Endothelial cell of umbilical vein (primary cell): ENCODE data around the gene RNF112. TPM values are rescaled to one million over a fixed set of nuclear protein-coding genes. Genes with fewer than 3 reads are reported as not detected.

ENCODE experiments used
- BruUV-seq: library from RNA; stranded (reverse); fragments of 400-500 nt; replicated peaks from 2 replicates; lab custom pipeline; 2021; lab: Mats Ljungman, UMichigan
- CTCF ChIA-PET: fragments of 300-600, 350-600 bp; sonication (Branson Sonifier 250); formaldehyde crosslinking; loops from one replicate; lab custom pipeline; 2021; ENCODE audit warnings: antibody characterized with exemption, inconsistent platforms; lab: Charles Lee
- POLR2A ChIA-PET: fragments of 300-600, 350-600 bp; sonication (Branson Sonifier 250); formaldehyde crosslinking; loops from one replicate; lab custom pipeline; 2021; ENCODE audit warnings: antibody characterized with exemption, inconsistent platforms; lab: Charles Lee
- DNase-seq: peaks from one replicate; pipeline ENCODE4 v3.0.0-alpha.2; 2011; ENCODE audit warnings: low read depth, low spot score
- FAIRE-seq: peaks from 2 replicates; lab custom pipeline; 2011; peaks lifted over from hg19 to GRCh38; lab: Jason Lieb, UNC
- H2AFZ ChIP-seq: 2 replicates; pipeline ENCODE4 v1.6.0; 2012; ENCODE audit warnings: low read depth, low read length, control low read depth, inconsistent platforms
- H3K27ac ChIP-seq: 2 replicates; pipeline ENCODE4 v1.5.1; 2011; ENCODE audit warnings: low read depth, mild to moderate bottlenecking, control low read depth, low read length, moderate library complexity; ENCODE audit not compliant: insufficient read depth
- H3K27me3 ChIP-seq, 2 experiments: 2 replicates each; pipeline versions ENCODE4 v1.6.0 to v1.6.1; 2011; ENCODE audit warnings: low read length in 2 of 2, mixed read lengths in 1 of 2; ENCODE audit not compliant: control insufficient read depth in 2 of 2, insufficient read depth in 2 of 2
- H3K36me3 ChIP-seq, 2 experiments: 2 replicates in 1 of 2; 3 replicates in 1 of 2; pipeline ENCODE4 v1.5.1; 2011; ENCODE audit warnings: low read length in 2 of 2, mild to moderate bottlenecking in 1 of 2, moderate library complexity in 1 of 2; ENCODE audit not compliant: control insufficient read depth in 2 of 2, insufficient read depth in 2 of 2; ENCODE audit errors: extremely low read depth in 1 of 2
- H3K4me1 ChIP-seq: 3 replicates; pipeline ENCODE4 v1.5.1; 2011; ENCODE audit warnings: mild to moderate bottlenecking, low read length; ENCODE audit not compliant: control insufficient read depth, insufficient read depth; ENCODE audit errors: extremely low read depth
- H3K4me2 ChIP-seq: 2 replicates; pipeline ENCODE4 v1.6.1; 2011; ENCODE audit warnings: low read length, control low read depth, mixed read lengths; ENCODE audit not compliant: insufficient read depth
- H3K4me3 ChIP-seq, 3 experiments: fragments of 200-600 bp in 1 of 3; sonication (generic), shearing (Covaris generic) in 1 of 3; replicated peaks in 1 of 3; 2 replicates each; pipeline ENCODE4 v1.5.1; 2011 to 2016; ENCODE audit warnings: control low read depth in 3 of 3, low read length in 3 of 3, mild to moderate bottlenecking in 2 of 3, inconsistent platforms in 1 of 3, low read depth in 1 of 3, moderate library complexity in 1 of 3; ENCODE audit not compliant: insufficient read depth in 1 of 3
- H3K79me2 ChIP-seq: 2 replicates; pipeline ENCODE4 v1.6.0; 2012; ENCODE audit warnings: low read length, inconsistent platforms; ENCODE audit not compliant: control insufficient read depth, insufficient read depth
- H3K9ac ChIP-seq: replicated peaks from 2 replicates; pipeline ENCODE3; 2011; ENCODE audit warnings: low read length, control low read depth; ENCODE audit not compliant: insufficient read depth; ENCODE audit errors: extremely low read depth
- H3K9me1 ChIP-seq: replicated peaks from 3 replicates; pipeline ENCODE4 v1.6.0; 2011; ENCODE audit warnings: mild to moderate bottlenecking, low read length; ENCODE audit not compliant: control insufficient read depth, insufficient read depth; ENCODE audit errors: extremely low read depth
- H3K9me3 ChIP-seq: replicated peaks from 2 replicates; pipeline ENCODE4 v1.5.1; 2012; ENCODE audit warnings: low read length, inconsistent platforms; ENCODE audit not compliant: control insufficient read depth, insufficient read depth
- H4K20me1 ChIP-seq: replicated peaks from 2 replicates; pipeline ENCODE3; 2011; ENCODE audit warnings: mild to moderate bottlenecking, low read length; ENCODE audit not compliant: control insufficient read depth, insufficient read depth; ENCODE audit errors: extremely low read depth
- EZH2 ChIP-seq: IDR thresholded peaks from 2 replicates; pipeline ENCODE4 v1.6.1; 2012; ENCODE audit warnings: borderline replicate concordance, low read depth, mild to moderate bottlenecking, moderate library complexity, low read length, inconsistent platforms; ENCODE audit not compliant: severe bottlenecking
- FOS ChIP-seq: IDR thresholded peaks from 2 replicates; pipeline ENCODE4 v1.6.1; 2011; ENCODE audit warnings: mild to moderate bottlenecking, low read length, moderate library complexity, borderline replicate concordance; ENCODE audit not compliant: insufficient read depth
- GATA2 ChIP-seq: IDR thresholded peaks from 2 replicates; pipeline ENCODE4 v1.7.0; 2011; ENCODE audit warnings: low read depth, mild to moderate bottlenecking, moderate library complexity, mixed read lengths, low read length; ENCODE audit not compliant: insufficient read length, insufficient read depth
- JUN ChIP-seq: IDR thresholded peaks from 2 replicates; pipeline ENCODE4 v1.6.1; 2011; ENCODE audit warnings: borderline replicate concordance, low read depth; ENCODE audit not compliant: insufficient read length, insufficient read depth
- MYC ChIP-seq: IDR thresholded peaks from one replicate; pipeline ENCODE4 v1.6.1; 2011; ENCODE audit warnings: mild to moderate bottlenecking, low read depth, low read length
- POLR2A ChIP-seq: IDR thresholded peaks from 2 replicates; pipeline ENCODE4 v1.6.1; 2012; ENCODE audit warnings: low read depth, mild to moderate bottlenecking, control low read depth, low read length
- POLR2AphosphoS5 ChIP-seq: IDR thresholded peaks from 2 replicates; pipeline ENCODE4 v1.6.1; 2012; ENCODE audit warnings: low read depth, mild to moderate bottlenecking, control low read depth, low read length, moderate library complexity; ENCODE audit not compliant: insufficient read depth
- dilution Hi-C: fragments of 300-500 bp; cut with MboI; formaldehyde crosslinking; loops from one replicate; pipeline ENCODE4 v1.15.0; 2019; ENCODE audit warnings: low sequenced_read_pairs; ENCODE audit not compliant: extremely low pct_ligation_motif_present
- intact Hi-C: fragments of 100-400 bp; cut with micrococcal nuclease; formaldehyde crosslinking; loops from one replicate; pipeline ENCODE4 v1.10.0; 2022
- polyA plus RNA-seq, 4 experiments: library from polyadenylated mRNA; depleted of rRNA in 3 of 4; stranded (reverse) in 3 of 4; unstranded in 1 of 4; fragments of >200 nt; gene quantifications; 2 replicates each; pipeline versions ENCODE4 v1.2.1 to v1.2.3, GENCODE V29; 2011 to 2012; ENCODE audit warnings: missing spikeins in 1 of 4
- total RNA-seq: library from RNA; stranded (reverse); gene quantifications from 2 replicates; pipeline ENCODE4 v1.2.3, GENCODE V29; 2021
- TF ChIP-seq, protein P1 (sequence below): IDR thresholded peaks from 2 replicates; pipeline ENCODE4 v1.6.1; 2011; ENCODE audit not compliant: insufficient read depth, insufficient read length
- TF ChIP-seq, protein P2 (sequence below), 2 donors: IDR thresholded peaks; 1 replicate in 1 of 2; 2 replicates in 1 of 2; pipeline ENCODE4 v1.5.1; 2011; ENCODE audit warnings: low read length in 2 of 2, mild to moderate bottlenecking in 2 of 2, moderate library complexity in 2 of 2, control low read depth in 1 of 2, inconsistent platforms in 1 of 2, low read depth in 1 of 2; ENCODE audit not compliant: insufficient read depth in 1 of 2; ENCODE audit errors: extremely low read depth in 1 of 2

The RNF112 gene
- total and polyA plus RNA-seq, 2 donors (not counting 3 experiments of a cell fraction or from before 2014, with no cell fraction given), result 0.06 to 0.11 TPM

DNA sequence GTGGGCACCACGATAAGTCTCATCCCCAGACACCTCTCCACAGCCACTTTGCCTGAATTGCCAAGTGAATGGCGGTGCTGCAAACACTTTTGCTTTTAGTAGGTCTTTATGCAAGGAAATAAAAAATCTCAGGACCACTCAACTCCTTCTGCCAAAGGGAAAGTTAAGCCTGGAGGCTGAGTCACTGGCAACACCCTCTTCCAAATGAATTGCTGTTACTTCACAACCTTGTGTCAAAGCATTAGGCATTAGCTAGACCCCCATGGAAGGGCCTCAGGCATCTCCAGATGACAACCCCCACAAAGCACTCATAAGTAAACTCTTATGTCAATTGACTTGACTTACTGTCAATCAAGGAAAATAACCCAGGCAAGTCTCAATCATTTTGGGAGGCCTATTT lies 43.0 kb downstream of the RNF112 start:
- Histone ChIP-seq H3K4me3 (no peak overlapping the region), H3K36me3 (no peaks in the 10 kb centered on the region), H3K9me3 (no peaks in the 10 kb centered on the region), H3K9me1 (no peaks in the 10 kb centered on the region), H3K4me1 (peaks cover 7% of the 10 kb centered on the region), H3K27ac (no peak overlapping the region), H3K4me2 (no peak overlapping the region), H3K79me2 (no peaks in the 10 kb centered on the region), H4K20me1 (no peaks in the 10 kb centered on the region), H3K9ac (no peak overlapping the region), H3K27me3 (peaks cover 0 to 4% of the 10 kb centered on the region in 2 experiments), H2AFZ (no peak overlapping the region)
- TF ChIP-seq, protein P1, sequence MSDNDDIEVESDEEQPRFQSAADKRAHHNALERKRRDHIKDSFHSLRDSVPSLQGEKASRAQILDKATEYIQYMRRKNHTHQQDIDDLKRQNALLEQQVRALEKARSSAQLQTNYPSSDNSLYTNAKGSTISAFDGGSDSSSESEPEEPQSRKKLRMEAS, result no peak
- TF ChIP-seq POLR2A, result no peak
- TF ChIP-seq, protein P2, sequence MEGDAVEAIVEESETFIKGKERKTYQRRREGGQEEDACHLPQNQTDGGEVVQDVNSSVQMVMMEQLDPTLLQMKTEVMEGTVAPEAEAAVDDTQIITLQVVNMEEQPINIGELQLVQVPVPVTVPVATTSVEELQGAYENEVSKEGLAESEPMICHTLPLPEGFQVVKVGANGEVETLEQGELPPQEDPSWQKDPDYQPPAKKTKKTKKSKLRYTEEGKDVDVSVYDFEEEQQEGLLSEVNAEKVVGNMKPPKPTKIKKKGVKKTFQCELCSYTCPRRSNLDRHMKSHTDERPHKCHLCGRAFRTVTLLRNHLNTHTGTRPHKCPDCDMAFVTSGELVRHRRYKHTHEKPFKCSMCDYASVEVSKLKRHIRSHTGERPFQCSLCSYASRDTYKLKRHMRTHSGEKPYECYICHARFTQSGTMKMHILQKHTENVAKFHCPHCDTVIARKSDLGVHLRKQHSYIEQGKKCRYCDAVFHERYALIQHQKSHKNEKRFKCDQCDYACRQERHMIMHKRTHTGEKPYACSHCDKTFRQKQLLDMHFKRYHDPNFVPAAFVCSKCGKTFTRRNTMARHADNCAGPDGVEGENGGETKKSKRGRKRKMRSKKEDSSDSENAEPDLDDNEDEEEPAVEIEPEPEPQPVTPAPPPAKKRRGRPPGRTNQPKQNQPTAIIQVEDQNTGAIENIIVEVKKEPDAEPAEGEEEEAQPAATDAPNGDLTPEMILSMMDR (IDR thresholded peaks at IDR 0.05; ENCODE audit: extremely low read depth in 1 of 2, insufficient read depth in 1 of 2, low read depth in 1 of 2, low read length in 2 of 2), result no peak
- no peak for TF ChIP-seq JUN
- no peak for TF ChIP-seq GATA2
- TF ChIP-seq POLR2AphosphoS5, result no peak
- TF ChIP-seq MYC, result no peak
- no peak for TF ChIP-seq EZH2
- no peak for TF ChIP-seq FOS
- intact Hi-C loops (no loop called here), dilution Hi-C loops (no loop called here)
- DNase-seq, result no peak
- FAIRE-seq, result no peak
- BruUV-seq, result no TSS peak
- ChIA-PET POLR2A (no interaction called here), CTCF (interaction anchor here (0.9 to 1.5 kb wide), 3 partner anchors 45 to 312 kb away, joined by 3 to 4 read pairs (median 4); partner anchors contain the start of gene MAPK7)
